RWPE1 (cell line): ENCODE results near the gene WWOX.

ENCODE experiments used
- CTCF ChIA-PET: fragments of 350-600 bp; sonication (Branson Sonifier 250); formaldehyde crosslinking; extraction: SDS; loops from one replicate; lab custom pipeline; 2021; lab: Yijun Ruan, JAX
- POLR2A ChIA-PET: fragments of 400-600 bp; formaldehyde crosslinking; extraction: SDS; loops from one replicate; lab custom pipeline; 2020; ENCODE audit warnings: antibody characterized with exemption; ENCODE audit not compliant: low non-redundant PET; lab: Yijun Ruan, JAX
- DNase-seq: peaks from one replicate; pipeline ENCODE4 v3.0.0; 2012; ENCODE audit warnings: low spot score
- H3K27ac ChIP-seq: fragments of 450-650 bp; 2 replicates; pipeline ENCODE4 v1.5.1; 2017
- TF ChIP-seq, protein P1 (sequence below): fragments of 450-650 bp; conservative IDR thresholded peaks from 2 replicates; pipeline ENCODE4 v1.5.1; 2017; ENCODE audit warnings: low read depth, mild to moderate bottlenecking

WWOX gene

DNA sequence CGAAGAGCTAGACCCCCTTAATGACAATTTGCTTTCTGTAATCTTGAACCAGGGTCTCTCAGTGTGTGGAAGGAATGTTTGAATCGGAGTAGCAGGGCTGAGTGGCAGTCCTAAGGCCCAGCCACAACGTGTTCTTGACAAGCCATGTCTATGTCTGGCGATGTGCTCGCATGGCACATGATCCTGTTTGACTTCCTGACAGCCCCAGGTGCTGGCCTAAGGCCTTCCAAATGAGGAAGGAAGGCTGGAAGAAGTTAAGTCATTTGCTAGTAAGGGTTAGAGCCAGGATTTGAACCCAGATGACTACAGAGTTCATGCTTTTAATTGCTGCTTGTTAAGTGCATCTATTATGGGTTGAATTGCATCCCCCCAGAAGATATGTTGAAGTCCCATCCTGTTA lies 1014.4 kb downstream of the WWOX start:
- no peak overlapping the region for H3K27ac ChIP-seq
- DNase-seq: no peak
- CTCF ChIA-PET: no interaction called here
- TF ChIP-seq, protein P1, sequence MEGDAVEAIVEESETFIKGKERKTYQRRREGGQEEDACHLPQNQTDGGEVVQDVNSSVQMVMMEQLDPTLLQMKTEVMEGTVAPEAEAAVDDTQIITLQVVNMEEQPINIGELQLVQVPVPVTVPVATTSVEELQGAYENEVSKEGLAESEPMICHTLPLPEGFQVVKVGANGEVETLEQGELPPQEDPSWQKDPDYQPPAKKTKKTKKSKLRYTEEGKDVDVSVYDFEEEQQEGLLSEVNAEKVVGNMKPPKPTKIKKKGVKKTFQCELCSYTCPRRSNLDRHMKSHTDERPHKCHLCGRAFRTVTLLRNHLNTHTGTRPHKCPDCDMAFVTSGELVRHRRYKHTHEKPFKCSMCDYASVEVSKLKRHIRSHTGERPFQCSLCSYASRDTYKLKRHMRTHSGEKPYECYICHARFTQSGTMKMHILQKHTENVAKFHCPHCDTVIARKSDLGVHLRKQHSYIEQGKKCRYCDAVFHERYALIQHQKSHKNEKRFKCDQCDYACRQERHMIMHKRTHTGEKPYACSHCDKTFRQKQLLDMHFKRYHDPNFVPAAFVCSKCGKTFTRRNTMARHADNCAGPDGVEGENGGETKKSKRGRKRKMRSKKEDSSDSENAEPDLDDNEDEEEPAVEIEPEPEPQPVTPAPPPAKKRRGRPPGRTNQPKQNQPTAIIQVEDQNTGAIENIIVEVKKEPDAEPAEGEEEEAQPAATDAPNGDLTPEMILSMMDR: no peak
- POLR2A ChIA-PET: no interaction called here

DNA sequence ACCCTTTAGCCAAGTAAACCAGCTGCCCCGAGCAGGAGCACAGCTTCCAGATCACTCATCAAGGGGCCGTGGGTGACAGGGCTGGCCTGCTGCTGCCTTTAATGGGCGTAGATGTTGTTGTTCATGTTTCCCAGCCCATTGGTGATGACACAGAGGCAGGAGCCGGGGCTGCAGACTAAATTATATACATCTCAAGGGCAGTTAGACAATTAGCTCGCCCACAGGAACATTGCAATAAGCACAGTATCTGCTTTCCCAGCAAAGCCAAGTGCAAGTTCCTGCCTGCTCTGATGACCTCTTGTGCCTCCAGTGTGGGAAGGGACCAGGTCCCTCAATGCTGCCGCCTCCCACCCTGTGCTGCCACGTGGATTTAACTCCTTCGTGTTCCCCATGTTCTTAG lies 1015.3 kb downstream of the WWOX start:
- no peak overlapping the region for H3K27ac ChIP-seq
- no peak for DNase-seq
- ChIA-PET POLR2A (no interaction called here), CTCF (no interaction called here)
- TF ChIP-seq, protein P1: no peak

DNA sequence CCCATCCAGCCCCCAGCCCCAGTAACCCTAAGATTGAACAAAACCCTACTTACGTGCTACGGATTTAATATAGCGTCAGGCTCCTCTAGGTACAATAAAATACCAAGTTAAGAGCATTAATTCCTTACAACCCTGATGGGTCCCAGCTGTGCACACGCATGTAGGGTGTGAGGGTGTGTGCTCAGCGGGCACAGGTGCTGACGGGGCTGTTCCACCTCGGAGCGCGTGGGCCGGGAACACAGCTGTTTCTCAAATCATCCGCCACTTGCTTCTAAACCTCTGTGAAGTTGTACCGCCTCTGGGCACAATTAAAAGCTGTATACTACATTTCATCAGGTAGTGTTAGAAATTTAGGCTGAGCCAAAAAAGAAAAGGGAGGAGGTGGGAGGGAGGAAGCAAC lies 1022.5 kb downstream of the WWOX start:
- DNase-seq: no peak
- ChIA-PET CTCF (no interaction called here), POLR2A (no interaction called here)
- TF ChIP-seq, protein P1: no peak
- H3K27ac ChIP-seq: no peak overlapping the region

DNA sequence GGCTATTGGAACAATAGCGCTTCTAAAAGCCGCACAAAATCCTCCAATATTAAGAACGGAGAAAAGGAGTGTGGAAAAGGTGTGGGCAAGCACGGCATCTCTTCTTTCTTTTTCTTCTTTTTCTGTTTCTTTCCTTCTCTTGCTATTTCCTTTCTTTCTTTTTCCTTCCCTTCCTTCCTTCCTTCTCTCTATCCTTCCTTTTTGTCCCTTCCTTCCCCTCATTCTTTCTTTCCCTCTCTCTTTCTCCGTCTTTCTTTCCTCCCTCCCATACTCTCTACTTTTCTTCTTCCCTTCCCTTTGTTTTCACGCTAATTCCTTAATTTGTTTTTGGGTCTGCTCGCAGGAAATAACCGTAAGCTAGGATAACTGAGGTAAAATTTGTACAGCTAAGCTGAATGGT lies 1022.9 kb downstream of the WWOX start:
- CTCF ChIA-PET: no interaction called here
- POLR2A ChIA-PET: no interaction called here
- no peak for DNase-seq
- TF ChIP-seq, protein P1: no peak
- no peak overlapping the region for H3K27ac ChIP-seq

DNA sequence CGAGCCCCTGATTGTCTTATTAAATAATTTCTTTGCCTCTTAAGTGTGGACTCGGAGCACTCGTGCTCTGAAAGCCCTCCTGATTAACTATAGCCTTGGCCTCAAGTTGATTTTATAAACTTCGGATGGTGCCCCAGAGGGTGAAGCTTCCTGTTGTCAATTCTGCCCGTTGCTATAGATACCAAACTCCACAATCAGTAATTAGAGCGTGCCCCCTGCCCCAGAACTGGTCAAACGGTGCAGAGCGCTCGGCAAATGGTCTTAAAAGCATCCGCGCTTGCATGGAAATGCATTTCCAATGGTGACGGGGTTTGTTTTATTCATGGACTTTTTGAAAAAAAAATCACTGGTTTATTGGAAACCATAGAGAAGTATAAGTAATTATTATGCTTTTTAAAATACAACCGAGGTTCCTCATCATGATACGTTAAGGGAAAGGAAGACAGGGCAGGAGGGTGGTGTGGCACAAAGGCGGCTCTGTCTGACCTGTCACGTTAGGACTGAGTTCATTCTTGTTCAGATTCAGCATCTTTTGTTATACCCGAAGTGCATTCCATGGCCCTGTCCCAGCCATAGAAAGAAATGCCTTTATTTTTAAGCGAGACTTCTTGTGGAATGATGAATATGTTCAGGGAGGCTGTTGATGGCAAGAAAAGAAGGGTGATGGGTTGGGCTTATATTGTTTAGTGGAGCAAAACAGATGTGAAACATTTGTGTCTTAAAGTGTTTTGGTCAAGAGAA lies 1024.7 kb downstream of the WWOX start:
- H3K27ac ChIP-seq: no peak overlapping the region
- POLR2A ChIA-PET: no interaction called here
- CTCF ChIA-PET: interaction anchor here (0.6 kb wide), 1 partner anchor 63 kb away, joined by 7 read pairs; no protein-coding TSS in a partner anchor
- TF ChIP-seq, protein P1: no peak
- no peak for DNase-seq

DNA sequence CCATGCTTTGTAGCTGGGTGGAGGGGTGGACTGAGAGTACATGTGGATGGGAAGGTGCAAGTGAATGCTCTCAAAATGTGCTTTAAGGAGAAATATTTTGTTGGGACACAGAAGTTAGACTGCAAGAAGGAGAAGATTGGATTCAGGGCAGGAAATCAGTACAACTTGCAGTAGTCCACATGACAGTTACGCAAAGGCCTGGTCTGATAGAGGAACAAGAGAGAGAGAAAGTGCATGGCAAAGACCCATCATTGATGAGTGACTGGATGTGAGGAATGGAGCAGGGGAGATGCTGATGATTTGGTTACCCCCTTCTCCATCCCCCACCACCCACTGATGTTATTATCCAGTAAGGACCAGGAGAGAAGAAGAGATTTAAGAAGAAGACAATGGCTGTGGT lies 1028.3 kb downstream of the WWOX start:
- no peak overlapping the region for H3K27ac ChIP-seq
- TF ChIP-seq, protein P1: no peak
- DNase-seq: no peak
- CTCF ChIA-PET: no interaction called here
- POLR2A ChIA-PET: no interaction called here
